WTC11 (cell line): ENCODE data around the gene LCE3E. TPM values are rescaled to one million over a fixed set of nuclear protein-coding genes. Genes with fewer than 3 reads are reported as not detected.

Source experiments
- AFF4 ChIP-seq: sonication (generic); formaldehyde crosslinking; IDR thresholded peaks from 2 replicates; pipeline ENCODE4 v1.8.1; 2023; ENCODE audit warnings: mild to moderate bottlenecking, missing genetic modification reagents, borderline replicate concordance
- CBFB ChIP-seq: sonication (generic); formaldehyde crosslinking; IDR thresholded peaks from 2 replicates; pipeline ENCODE4 v1.8.1; 2022; ENCODE audit warnings: mild to moderate bottlenecking, low read depth, missing genetic modification reagents
- CREB1 ChIP-seq: sonication (generic); formaldehyde crosslinking; IDR thresholded peaks from 2 replicates; pipeline ENCODE4 v1.8.0; 2023; ENCODE audit warnings: mild to moderate bottlenecking, missing genetic modification reagents
- E2F5 ChIP-seq: sonication (generic); formaldehyde crosslinking; IDR thresholded peaks from 2 replicates; pipeline ENCODE4 v1.8.1; 2022; ENCODE audit warnings: mild to moderate bottlenecking, moderate library complexity, missing genetic modification reagents
- ESRRA ChIP-seq: sonication (generic); formaldehyde crosslinking; IDR thresholded peaks from 2 replicates; pipeline ENCODE4 v1.8.1; 2022; ENCODE audit warnings: mild to moderate bottlenecking, missing genetic modification reagents, borderline replicate concordance
- HMGA2 ChIP-seq: fragments of 250-450 bp; sonication (Bioruptor Pico); IDR thresholded peaks from 2 replicates; pipeline ENCODE4 v1.4.0; 2021; ENCODE audit warnings: mild to moderate bottlenecking, moderate library complexity
- IRF1 ChIP-seq: sonication (generic); formaldehyde crosslinking; IDR thresholded peaks from 2 replicates; pipeline ENCODE4 v1.8.0; 2023; ENCODE audit warnings: missing genetic modification reagents
- RORB ChIP-seq: fragments of 250-450 bp; sonication (Bioruptor Pico); IDR thresholded peaks from 2 replicates; pipeline ENCODE4 v1.9.0; 2021; ENCODE audit warnings: mild to moderate bottlenecking
- SOX15 ChIP-seq: fragments of 250-450 bp; sonication (Bioruptor Pico); IDR thresholded peaks from 2 replicates; pipeline ENCODE4 v1.9.0; 2021; ENCODE audit warnings: mild to moderate bottlenecking
- STAT6 ChIP-seq: sonication (generic); formaldehyde crosslinking; conservative IDR thresholded peaks from 2 replicates; pipeline ENCODE4 v1.8.1; 2023; ENCODE audit warnings: mild to moderate bottlenecking, low read depth, missing genetic modification reagents, moderate library complexity
- ZNF416 ChIP-seq: fragments of 250-450 bp; sonication (Bioruptor Pico); IDR thresholded peaks from 2 replicates; pipeline ENCODE4 v1.9.0; 2021; ENCODE audit warnings: mild to moderate bottlenecking, inconsistent platforms
- total RNA-seq: library from RNA; stranded (reverse); gene quantifications from 3 replicates; pipeline ENCODE4 v1.2.3, GENCODE V29; 2021
- TF ChIP-seq, protein P1 (sequence below): fragments of 250-450 bp; sonication (Bioruptor Pico); conservative IDR thresholded peaks from 2 replicates; pipeline ENCODE4 v1.9.0; 2021; ENCODE audit warnings: mild to moderate bottlenecking
- TF ChIP-seq, protein P2 (sequence below): fragments of 250-450 bp; sonication (Bioruptor Pico); IDR thresholded peaks from 2 replicates; pipeline ENCODE4 v1.9.0; 2021; ENCODE audit warnings: mild to moderate bottlenecking, borderline replicate concordance
- TF ChIP-seq, protein P3 (sequence below): fragments of 250-450 bp; sonication (Bioruptor Pico); IDR thresholded peaks from 2 replicates; pipeline ENCODE4 v1.9.0; 2021; ENCODE audit warnings: moderate library complexity, mild to moderate bottlenecking, inconsistent platforms, borderline replicate concordance

Gene LCE3E
- total RNA-seq, 1 experiment from 2014 or later = not detected

- no peak for TF ChIP-seq STAT6 (CRISPR knock-in tag)
- no peak for TF ChIP-seq SOX15 (CRISPR knock-in tag)
- TF ChIP-seq, protein P1, sequence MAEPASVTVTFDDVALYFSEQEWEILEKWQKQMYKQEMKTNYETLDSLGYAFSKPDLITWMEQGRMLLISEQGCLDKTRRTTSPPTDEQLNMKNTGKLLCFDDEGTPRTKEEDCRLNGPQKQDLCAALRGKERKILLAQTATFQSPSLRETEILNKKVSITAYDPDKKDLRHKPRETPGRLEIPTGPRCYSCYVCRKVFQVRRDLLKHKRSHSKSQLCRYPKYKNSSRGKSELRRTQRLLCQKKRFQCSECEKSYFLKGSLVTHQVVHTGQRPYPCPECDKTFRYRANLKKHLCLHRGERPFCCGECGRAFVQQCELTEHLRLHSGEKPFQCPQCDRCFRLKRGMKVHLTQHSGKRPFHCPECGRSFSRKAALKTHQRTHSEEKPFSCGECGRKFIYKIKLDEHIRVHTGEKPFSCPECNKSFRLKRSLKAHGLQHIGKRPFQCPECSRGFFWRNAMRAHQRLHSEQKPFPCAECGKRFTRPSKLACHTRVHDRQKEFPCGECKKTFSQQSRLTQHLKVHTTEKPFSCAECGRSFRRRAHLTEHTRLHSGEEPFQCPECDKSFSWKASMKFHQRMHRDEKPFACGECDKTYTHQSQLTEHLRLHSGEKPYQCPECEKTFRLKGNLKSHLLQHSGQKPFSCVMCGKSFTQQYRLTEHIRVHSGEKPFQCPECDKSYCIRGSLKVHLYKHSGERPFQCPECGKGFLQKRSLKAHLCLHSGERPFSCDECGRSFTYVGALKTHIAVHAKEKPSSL (CRISPR knock-in tag) = no peak
- TF ChIP-seq ESRRA (CRISPR knock-in tag) = no peak
- no peak for TF ChIP-seq CBFB
- TF ChIP-seq AFF4 = no peak
- TF ChIP-seq RORB (CRISPR knock-in tag) = no peak
- TF ChIP-seq, protein P2, sequence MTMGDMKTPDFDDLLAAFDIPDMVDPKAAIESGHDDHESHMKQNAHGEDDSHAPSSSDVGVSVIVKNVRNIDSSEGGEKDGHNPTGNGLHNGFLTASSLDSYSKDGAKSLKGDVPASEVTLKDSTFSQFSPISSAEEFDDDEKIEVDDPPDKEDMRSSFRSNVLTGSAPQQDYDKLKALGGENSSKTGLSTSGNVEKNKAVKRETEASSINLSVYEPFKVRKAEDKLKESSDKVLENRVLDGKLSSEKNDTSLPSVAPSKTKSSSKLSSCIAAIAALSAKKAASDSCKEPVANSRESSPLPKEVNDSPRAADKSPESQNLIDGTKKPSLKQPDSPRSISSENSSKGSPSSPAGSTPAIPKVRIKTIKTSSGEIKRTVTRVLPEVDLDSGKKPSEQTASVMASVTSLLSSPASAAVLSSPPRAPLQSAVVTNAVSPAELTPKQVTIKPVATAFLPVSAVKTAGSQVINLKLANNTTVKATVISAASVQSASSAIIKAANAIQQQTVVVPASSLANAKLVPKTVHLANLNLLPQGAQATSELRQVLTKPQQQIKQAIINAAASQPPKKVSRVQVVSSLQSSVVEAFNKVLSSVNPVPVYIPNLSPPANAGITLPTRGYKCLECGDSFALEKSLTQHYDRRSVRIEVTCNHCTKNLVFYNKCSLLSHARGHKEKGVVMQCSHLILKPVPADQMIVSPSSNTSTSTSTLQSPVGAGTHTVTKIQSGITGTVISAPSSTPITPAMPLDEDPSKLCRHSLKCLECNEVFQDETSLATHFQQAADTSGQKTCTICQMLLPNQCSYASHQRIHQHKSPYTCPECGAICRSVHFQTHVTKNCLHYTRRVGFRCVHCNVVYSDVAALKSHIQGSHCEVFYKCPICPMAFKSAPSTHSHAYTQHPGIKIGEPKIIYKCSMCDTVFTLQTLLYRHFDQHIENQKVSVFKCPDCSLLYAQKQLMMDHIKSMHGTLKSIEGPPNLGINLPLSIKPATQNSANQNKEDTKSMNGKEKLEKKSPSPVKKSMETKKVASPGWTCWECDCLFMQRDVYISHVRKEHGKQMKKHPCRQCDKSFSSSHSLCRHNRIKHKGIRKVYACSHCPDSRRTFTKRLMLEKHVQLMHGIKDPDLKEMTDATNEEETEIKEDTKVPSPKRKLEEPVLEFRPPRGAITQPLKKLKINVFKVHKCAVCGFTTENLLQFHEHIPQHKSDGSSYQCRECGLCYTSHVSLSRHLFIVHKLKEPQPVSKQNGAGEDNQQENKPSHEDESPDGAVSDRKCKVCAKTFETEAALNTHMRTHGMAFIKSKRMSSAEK (CRISPR knock-in tag) = no peak
- no peak for TF ChIP-seq CREB1
- no peak for TF ChIP-seq E2F5
- TF ChIP-seq, protein P3, sequence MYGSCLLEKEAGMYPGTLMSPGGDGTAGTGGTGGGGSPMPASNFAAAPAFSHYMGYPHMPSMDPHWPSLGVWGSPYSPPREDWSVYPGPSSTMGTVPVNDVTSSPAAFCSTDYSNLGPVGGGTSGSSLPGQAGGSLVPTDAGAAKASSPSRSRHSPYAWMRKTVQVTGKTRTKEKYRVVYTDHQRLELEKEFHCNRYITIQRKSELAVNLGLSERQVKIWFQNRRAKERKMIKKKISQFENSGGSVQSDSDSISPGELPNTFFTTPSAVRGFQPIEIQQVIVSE = no peak
- TF ChIP-seq IRF1 = no peak
- TF ChIP-seq ZNF416 (CRISPR knock-in tag) = no peak
- no peak for TF ChIP-seq HMGA2
- TF ChIP-seq, all 79 proteins: peak for 0
Observed at GRCh38 chr1:152520561-152521090, 46.0 kb downstream of the LCE3E start (continued).
